C4-2B (cell line): ENCODE measurements around the gene PRR23A.

Experiments
- H3K27ac ChIP-seq: fragments of 450-650 bp; 2 replicates; pipeline ENCODE4 v1.5.1; 2017
- ZFX ChIP-seq: fragments of 450-650 bp; IDR thresholded peaks from 2 replicates; pipeline ENCODE4 v1.6.1; 2017
- TF ChIP-seq, protein P1 (sequence below): fragments of 450-650 bp; conservative IDR thresholded peaks from 2 replicates; pipeline ENCODE4 v1.5.1; 2017; ENCODE audit warnings: mild to moderate bottlenecking

The PRR23A gene

DNA sequence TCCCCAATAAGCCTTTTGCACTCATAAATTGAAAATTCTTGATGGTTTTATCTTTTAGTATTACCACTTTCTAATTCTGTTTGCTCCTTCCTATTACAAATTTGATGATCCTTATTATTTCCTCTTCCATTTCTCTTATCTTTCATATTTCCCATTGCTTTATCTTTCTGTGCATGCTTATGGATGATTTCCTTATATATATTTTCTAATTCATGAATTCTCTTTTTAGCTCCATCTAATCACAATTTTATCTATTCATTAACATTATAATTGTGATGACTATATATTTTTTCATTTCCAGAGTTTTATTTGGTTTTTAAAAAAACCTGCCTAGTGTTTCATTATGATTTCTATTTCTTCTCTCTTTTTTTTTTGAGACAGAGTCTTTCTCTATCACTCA, 41.1 kb downstream of the PRR23A start:
- TF ChIP-seq, protein P1, sequence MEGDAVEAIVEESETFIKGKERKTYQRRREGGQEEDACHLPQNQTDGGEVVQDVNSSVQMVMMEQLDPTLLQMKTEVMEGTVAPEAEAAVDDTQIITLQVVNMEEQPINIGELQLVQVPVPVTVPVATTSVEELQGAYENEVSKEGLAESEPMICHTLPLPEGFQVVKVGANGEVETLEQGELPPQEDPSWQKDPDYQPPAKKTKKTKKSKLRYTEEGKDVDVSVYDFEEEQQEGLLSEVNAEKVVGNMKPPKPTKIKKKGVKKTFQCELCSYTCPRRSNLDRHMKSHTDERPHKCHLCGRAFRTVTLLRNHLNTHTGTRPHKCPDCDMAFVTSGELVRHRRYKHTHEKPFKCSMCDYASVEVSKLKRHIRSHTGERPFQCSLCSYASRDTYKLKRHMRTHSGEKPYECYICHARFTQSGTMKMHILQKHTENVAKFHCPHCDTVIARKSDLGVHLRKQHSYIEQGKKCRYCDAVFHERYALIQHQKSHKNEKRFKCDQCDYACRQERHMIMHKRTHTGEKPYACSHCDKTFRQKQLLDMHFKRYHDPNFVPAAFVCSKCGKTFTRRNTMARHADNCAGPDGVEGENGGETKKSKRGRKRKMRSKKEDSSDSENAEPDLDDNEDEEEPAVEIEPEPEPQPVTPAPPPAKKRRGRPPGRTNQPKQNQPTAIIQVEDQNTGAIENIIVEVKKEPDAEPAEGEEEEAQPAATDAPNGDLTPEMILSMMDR, result no peak
- TF ChIP-seq ZFX, result no peak
- H3K27ac ChIP-seq, result no peak overlapping the region

DNA sequence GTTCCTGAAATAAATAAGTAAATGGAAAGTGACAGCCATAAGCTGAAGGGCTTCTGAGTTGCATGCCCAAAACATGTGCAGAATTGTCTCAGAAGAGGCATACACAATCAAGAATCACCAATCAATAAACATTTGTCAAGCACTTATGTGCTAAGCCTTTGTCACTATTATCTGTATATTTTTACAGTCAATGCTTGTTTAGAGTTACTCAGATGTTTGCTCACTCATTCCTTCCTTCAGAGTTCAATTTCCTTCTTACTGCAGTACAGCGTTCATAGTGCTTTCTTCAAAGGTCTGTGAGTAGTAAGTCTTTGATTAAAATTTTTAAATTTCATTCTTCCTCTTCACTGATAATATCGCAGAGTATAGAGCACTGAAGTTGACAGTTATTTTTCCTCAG, 41.8 kb downstream of the PRR23A start:
- TF ChIP-seq, protein P1, result no peak
- no peak for TF ChIP-seq ZFX
- H3K27ac ChIP-seq, result no peak overlapping the region

DNA sequence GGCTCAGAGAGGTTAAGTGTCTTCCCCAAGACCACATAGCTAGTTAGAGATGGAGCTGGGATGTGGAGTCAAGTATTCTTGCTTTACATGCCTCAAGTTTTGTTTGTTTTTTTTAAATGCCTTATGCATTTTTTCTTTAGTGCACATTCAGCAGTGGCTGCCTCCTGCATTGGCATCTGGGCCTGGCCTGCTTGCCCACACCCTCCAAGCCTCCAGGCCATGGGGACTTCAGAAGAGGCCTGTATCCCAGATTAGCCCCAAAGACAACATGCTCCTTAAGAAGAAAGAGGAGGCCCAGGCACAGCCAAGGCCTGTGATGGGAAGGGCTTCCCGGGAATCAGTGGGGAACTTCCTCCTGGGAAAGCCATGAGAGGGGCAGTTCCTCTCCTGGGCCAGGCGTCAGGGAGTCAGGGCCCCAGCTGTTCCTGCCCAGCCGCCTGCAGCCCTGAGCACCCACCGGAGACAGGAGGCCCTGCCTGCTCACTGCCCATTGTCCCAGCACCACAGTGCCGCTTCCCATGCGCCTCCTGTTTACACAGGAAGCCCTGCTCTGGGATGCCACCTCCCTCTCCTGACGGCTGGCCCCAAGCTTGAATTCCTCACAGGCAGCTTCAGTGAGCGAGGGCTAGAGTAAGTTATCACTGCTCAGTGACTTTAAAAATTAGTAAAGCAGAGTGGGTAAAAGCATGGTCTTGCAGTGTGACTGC, 43.1 kb downstream of the PRR23A start:
- no peak overlapping the region for H3K27ac ChIP-seq
- no peak for TF ChIP-seq ZFX
- TF ChIP-seq, protein P1, result no peak

DNA sequence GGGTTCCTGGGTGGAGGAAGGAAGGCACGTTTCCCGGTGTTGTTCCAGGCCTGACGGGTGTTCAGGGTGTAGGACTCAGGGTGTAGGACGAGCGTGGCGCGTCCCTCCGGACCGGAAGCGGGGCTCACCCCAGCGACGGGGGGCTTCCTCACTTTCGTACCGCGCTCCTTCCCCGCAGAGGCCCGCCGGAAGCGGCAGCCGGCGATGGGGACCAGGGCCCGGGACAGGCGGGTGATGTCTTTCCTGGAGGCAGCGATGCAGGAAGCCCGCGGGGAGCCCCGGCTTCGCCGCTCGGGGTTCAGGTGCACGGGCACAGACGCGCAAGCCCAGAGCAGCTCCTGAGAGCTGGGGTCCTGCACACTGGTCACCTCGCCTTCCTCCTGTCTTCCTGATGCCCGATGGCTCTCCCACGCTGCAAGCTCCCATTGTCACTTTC, 45.6 kb downstream of the PRR23A start:
- H3K27ac ChIP-seq, result no peak overlapping the region
- TF ChIP-seq, protein P1, result no peak
- no peak for TF ChIP-seq ZFX
